ENCODE data around the gene CYP26C1. TPM values are rescaled to one million over a fixed set of nuclear protein-coding genes. Genes with fewer than 3 reads are reported as not detected.

Gene CYP26C1, protein sequence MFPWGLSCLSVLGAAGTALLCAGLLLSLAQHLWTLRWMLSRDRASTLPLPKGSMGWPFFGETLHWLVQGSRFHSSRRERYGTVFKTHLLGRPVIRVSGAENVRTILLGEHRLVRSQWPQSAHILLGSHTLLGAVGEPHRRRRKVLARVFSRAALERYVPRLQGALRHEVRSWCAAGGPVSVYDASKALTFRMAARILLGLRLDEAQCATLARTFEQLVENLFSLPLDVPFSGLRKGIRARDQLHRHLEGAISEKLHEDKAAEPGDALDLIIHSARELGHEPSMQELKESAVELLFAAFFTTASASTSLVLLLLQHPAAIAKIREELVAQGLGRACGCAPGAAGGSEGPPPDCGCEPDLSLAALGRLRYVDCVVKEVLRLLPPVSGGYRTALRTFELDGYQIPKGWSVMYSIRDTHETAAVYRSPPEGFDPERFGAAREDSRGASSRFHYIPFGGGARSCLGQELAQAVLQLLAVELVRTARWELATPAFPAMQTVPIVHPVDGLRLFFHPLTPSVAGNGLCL
- total RNA-seq (2011; cell fraction: chromatin; rRNA removed; ENCODE audit: low replicate concordance) = 0.72 and 1.5 TPM in 2 replicates
- total RNA-seq (2011; cell fraction: nucleolus; rRNA removed) = 0.26 and 0.83 TPM in 2 replicates
- 0.59 and 0.84 TPM in 2 replicates for total RNA-seq (2011; cell fraction: nucleoplasm; rRNA removed)
- total RNA-seq (2014; rRNA removed) (0.08 and 0.09 TPM in 2 replicates), total RNA-seq (2014; rRNA removed; fragmentation: Illumina TruSeq; extraction: Trizol) (not detected in 2 replicates), total RNA-seq (2015; rRNA removed; fragmentation: Illumina TruSeq; extraction: Trizol) (0.07 and 0.08 TPM in 2 replicates), total RNA-seq (2021) (0.07 and 0.16 TPM in 2 replicates), polyA plus RNA-seq (2011; rRNA removed) (not detected in 2 replicates), polyA plus RNA-seq (2014; fragmentation: Illumina TruSeq; extraction: Trizol) (not detected in 2 replicates), polyA plus RNA-seq (2014; fragmentation: Nextera tagmentation; extraction: Ambion mirVana) (not detected), polyA plus RNA-seq (2014; rRNA removed) (not detected in 2 replicates), polyA minus RNA-seq (2011; rRNA and poly(A)+ RNA removed) (0.04 and 0.06 TPM in 2 replicates), Bru-seq, nascent RNA (percentile 52 among the genes with signal in this experiment), BruChase-seq, experiment 1, labeled RNA remaining after a 2-hour chase (percentile 43 among the genes with signal in this experiment), BruChase-seq, experiment 2, labeled RNA remaining after a 6-hour chase (percentile 40 among the genes with signal in this experiment)
- polyA plus RNA-seq (2011; cell fraction: cytosol; rRNA removed) = not detected in 2 replicates
- polyA plus RNA-seq (2011; cell fraction: nucleus; rRNA removed) = 0.08 and 0.13 TPM in 2 replicates
- 0.04 TPM in 1 of 2 replicates, not detected in the other for polyA plus RNA-seq (2012)
- not detected in 2 replicates for polyA minus RNA-seq (2011; cell fraction: cytosol; rRNA and poly(A)+ RNA removed)
- 0.67 and 1.00 TPM in 2 replicates for polyA minus RNA-seq (2011; cell fraction: nucleus; rRNA and poly(A)+ RNA removed)
- long read RNA-seq, experiment 1 = 0 reads
- long read RNA-seq, experiment 2 = 0 reads
- long read RNA-seq, experiment 3 = 0 reads

- peak; percentile 34 for TF ChIP-seq RBM22 (IDR thresholded peaks at IDR 0.05; ENCODE audit: low read depth, low read length, poor library complexity, severe bottlenecking)
- no peak for TF ChIP-seq ZNF175 (CRISPR knock-in tag; IDR thresholded peaks at IDR 0.05; ENCODE audit: low read depth)
- no peak for TF ChIP-seq THRB (CRISPR knock-in tag; conservative IDR thresholded peaks at IDR 0.05)
- no peak for TF ChIP-seq ZNF696 (CRISPR knock-in tag; conservative IDR thresholded peaks at IDR 0.05)
- TF ChIP-seq SRSF7 (optimal IDR thresholded peaks at IDR 0.05; ENCODE audit: low read depth, low read length) = no peak
- TF ChIP-seq, protein P1, sequence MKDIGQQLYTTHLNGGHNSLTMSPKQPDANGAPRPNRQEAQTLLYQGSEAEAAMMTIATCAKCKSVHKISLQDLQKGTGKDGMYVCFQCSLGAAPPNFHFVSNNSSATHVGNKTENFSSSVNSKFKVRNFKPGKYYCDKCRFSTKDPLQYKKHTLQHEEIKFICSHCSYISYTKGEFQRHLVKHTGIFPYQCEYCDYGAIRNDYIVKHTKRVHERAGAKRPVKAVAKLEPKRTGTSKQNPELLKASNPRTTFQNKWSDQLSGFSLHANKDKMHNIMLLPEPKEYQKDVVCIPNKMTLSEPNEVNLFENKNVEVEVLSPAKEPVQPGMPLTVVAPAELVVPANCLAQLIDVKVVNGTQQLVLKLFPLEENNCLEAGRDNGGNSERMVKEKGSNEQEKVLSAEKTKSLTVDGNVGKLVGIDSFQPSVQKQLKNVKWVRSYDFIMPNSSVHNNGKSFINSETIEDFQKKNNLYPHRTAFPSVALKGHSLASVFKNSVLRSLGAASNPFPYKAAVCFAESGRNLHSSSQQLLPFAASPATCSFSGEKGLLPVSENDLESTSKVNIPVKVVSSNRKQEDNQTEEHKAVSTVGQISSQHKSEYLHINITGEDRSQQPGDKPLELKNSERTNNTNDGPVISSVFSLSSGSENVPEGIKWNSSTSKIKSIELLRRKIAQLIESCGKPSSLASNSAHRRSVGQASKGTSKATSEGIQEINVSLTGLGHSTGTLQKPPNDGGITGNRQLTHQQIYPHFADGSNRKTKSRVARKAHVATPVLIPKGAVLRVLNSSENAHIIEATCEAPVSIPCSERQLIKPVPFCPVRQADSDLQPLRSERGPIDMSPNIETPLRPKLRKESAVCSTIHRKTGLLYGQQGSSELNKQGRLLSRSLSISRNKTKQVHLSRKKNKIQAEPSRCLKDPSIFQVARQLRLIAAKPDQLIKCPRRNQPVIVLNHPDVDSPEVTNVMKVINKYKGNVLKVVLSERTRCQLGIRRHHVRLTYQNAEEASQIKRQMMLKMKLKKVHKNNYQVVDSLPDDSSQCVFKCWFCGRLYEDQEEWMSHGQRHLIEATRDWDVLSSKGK (CRISPR knock-in tag; IDR thresholded peaks at IDR 0.05) = no peak
- TF ChIP-seq POLR2G (IDR thresholded peaks at IDR 0.05; ENCODE audit: low read depth, low read length) = 0 out of 2 replicates have a peak, but pooled peaks have one; percentile 6
- no peaks in the 10 kb centered on the region for H3K79me2 ChIP-seq (ENCODE audit: control insufficient read depth, insufficient read depth, low read length)
- H2AFZ ChIP-seq (ENCODE audit: low read depth, low read length) = no peak within 1 kb of the TSS
- in situ Hi-C loops (cut with MboI) (no loop called here), intact Hi-C loops (cut with micrococcal nuclease) (no loop called here)
- no peaks in the 10 kb centered on the region for H3K9me1 ChIP-seq (ENCODE audit: control insufficient read depth, insufficient read depth, low read length)
- ChIA-PET CTCF (ENCODE audit: low intra/inter-chr PET ratio) (no interaction called here), POLR2A (interaction anchor here (0.5 kb wide), 1 partner anchor 12 kb away, joined by 4 read pairs; no protein-coding TSS in a partner anchor)
- DNase-seq (ENCODE audit: extremely low read depth in 1 of 4, low spot score in 3 of 4) (no peak), ATAC-seq (no peak), FAIRE-seq (no peak)
- peaks cover 28% of the 10 kb centered on the region; the same call in 2 of the 3 replicates for H3K36me3 ChIP-seq (ENCODE audit: control insufficient read depth, insufficient read depth, low read length)
- BruUV-seq (replicated peaks) = no TSS peak
- H3K9ac ChIP-seq (ENCODE audit: insufficient read depth in 1 of 2, low read depth in 2 of 2, low read length in 2 of 2) = no peak within 1 kb of the TSS
- H3K4me1 ChIP-seq (replicated peaks in 1 of 2; ENCODE audit: control insufficient read depth in 2 of 2, insufficient read depth in 2 of 2, low read length in 2 of 2) = no peaks in the 10 kb centered on the region; a peak in 1 of 5 replicates
- WGBS (ENCODE audit: insufficient coverage, low coverage, missing lambda C conversion rate) = 93% methylated on average over 18 of the region's 67 CpGs
- no peaks in the 10 kb centered on the region for H4K20me1 ChIP-seq (replicated peaks; ENCODE audit: control insufficient read depth, insufficient read depth, low read length)
- H3K27me3 ChIP-seq (ENCODE audit: control insufficient read depth in 2 of 2, insufficient read depth in 2 of 2, low read length in 2 of 2) = no peaks in the 10 kb centered on the region
- H3K27ac ChIP-seq (ENCODE audit: extremely low read depth, low read depth, low read length) = no peak within 1 kb of the TSS
- H3K9me3 ChIP-seq (replicated peaks; ENCODE audit: control insufficient read depth, insufficient read depth, low read depth, low read length) = peaks cover 6% of the 10 kb centered on the region; the same call in 1 of the 2 replicates
- H3K4me3 ChIP-seq = no peak within 1 kb of the TSS
- H3K4me2 ChIP-seq (ENCODE audit: insufficient read depth, low read length) = no peak within 1 kb of the TSS
Observed at GRCh38 chr10:93059975-93060886, at the start of gene CYP26C1. Gene CYP26C1, plus strand, starts transcription at chr10:93060798. Its CDS starts 466 bp downstream, at chr10:93061264.

All from K562 (cell line).